Measurements from ENCODE around the gene METTL25. TPM values are rescaled to one million over a fixed set of nuclear protein-coding genes. Genes with fewer than 3 reads are reported as not detected.

The METTL25 gene
- total RNA-seq, 1 donor from 2014 or later, result 11.9 TPM

GRCh38 chr12:82414044-82414443 lies 55.7 kb downstream of the METTL25 start:
- no peak for TF ChIP-seq CTCF (IDR thresholded peaks at IDR 0.05; ENCODE audit: unreplicated experiment)
- peaks cover 12% of the 10 kb centered on the region for H3K4me1 Mint-ChIP-seq
- DNase-seq (ENCODE audit: low spot score in 2 of 2, unreplicated experiment in 2 of 2), result no peak
- no peaks in the 10 kb centered on the region for H3K36me3 Mint-ChIP-seq
- H3K9me3 Mint-ChIP-seq, result no peaks in the 10 kb centered on the region
- no peak overlapping the region for H3K27ac Mint-ChIP-seq
- H3K27me3 Mint-ChIP-seq (ENCODE audit: low read depth), result no peaks in the 10 kb centered on the region
- H3K4me3 Mint-ChIP-seq, result no peak overlapping the region

DNA sequence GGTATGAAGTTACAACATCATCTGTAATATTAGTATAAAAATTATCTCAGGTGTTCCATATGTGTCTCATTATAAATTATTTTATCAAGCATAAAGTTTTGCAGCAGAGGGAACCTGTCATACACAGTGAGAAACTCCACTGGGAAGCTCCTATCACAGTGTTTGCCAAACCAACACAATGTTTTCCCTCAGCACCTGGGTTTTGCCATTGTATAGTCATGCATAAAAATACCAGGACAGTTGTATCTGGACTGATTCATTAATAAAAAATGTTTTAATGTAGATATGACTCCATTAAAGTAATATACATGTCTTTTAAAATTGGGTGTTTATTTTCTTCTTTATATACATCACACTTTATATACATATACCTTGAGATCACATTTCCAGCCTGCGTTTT lies 56.6 kb downstream of the METTL25 start:
- Mint-ChIP-seq H3K36me3 (peaks cover 4% of the 10 kb centered on the region), H3K27ac (no peak overlapping the region), H3K4me3 (no peak overlapping the region), H3K27me3 (ENCODE audit: low read depth) (no peaks in the 10 kb centered on the region), H3K9me3 (peaks cover 7% of the 10 kb centered on the region), H3K4me1 (peaks cover 12% of the 10 kb centered on the region)
- DNase-seq (ENCODE audit: low spot score in 2 of 2, unreplicated experiment in 2 of 2), result no peak
- no peak for TF ChIP-seq CTCF (IDR thresholded peaks at IDR 0.05; ENCODE audit: unreplicated experiment)

- H3K27ac Mint-ChIP-seq, result peak overlapping the region; percentile 50
- peaks cover 12% of the 10 kb centered on the region for H3K9me3 Mint-ChIP-seq
- no peak for DNase-seq (ENCODE audit: low spot score in 2 of 2, unreplicated experiment in 2 of 2)
- H3K36me3 Mint-ChIP-seq, result peaks cover 8% of the 10 kb centered on the region
- no peaks in the 10 kb centered on the region for H3K27me3 Mint-ChIP-seq (ENCODE audit: low read depth)
- no peak for TF ChIP-seq CTCF (IDR thresholded peaks at IDR 0.05; ENCODE audit: unreplicated experiment)
- peaks cover 12% of the 10 kb centered on the region for H3K4me1 Mint-ChIP-seq
- no peak overlapping the region for H3K4me3 Mint-ChIP-seq
Measured at GRCh38 chr12:82415402-82415801, 57.1 kb downstream of the METTL25 start.

GRCh38 chr12:82425241-82425640 lies 66.9 kb downstream of the METTL25 start:
- Mint-ChIP-seq H3K27me3 (ENCODE audit: low read depth) (no peaks in the 10 kb centered on the region), H3K4me3 (no peak overlapping the region), H3K36me3 (peaks cover 11% of the 10 kb centered on the region), H3K9me3 (peaks cover 27% of the 10 kb centered on the region), H3K4me1 (peaks cover 2% of the 10 kb centered on the region), H3K27ac (no peak overlapping the region)
- no peak for DNase-seq (ENCODE audit: low spot score in 2 of 2, unreplicated experiment in 2 of 2)
- TF ChIP-seq CTCF (IDR thresholded peaks at IDR 0.05; ENCODE audit: unreplicated experiment), result no peak

GRCh38 chr12:82426081-82426480 lies 67.8 kb downstream of the METTL25 start:
- Mint-ChIP-seq H3K9me3 (peaks cover 20% of the 10 kb centered on the region), H3K4me3 (no peak overlapping the region), H3K27me3 (ENCODE audit: low read depth) (no peaks in the 10 kb centered on the region), H3K27ac (no peak overlapping the region), H3K4me1 (peaks cover 2% of the 10 kb centered on the region), H3K36me3 (peaks cover 4% of the 10 kb centered on the region)
- no peak for DNase-seq (ENCODE audit: low spot score in 2 of 2, unreplicated experiment in 2 of 2)
- TF ChIP-seq CTCF (IDR thresholded peaks at IDR 0.05; ENCODE audit: unreplicated experiment), result no peak

GRCh38 chr12:82426586-82426985 lies 68.3 kb downstream of the METTL25 start:
- H3K27ac Mint-ChIP-seq, result no peak overlapping the region
- H3K36me3 Mint-ChIP-seq, result peaks cover under 1% of the 10 kb centered on the region
- no peak for DNase-seq (ENCODE audit: low spot score in 2 of 2, unreplicated experiment in 2 of 2)
- no peaks in the 10 kb centered on the region for H3K27me3 Mint-ChIP-seq (ENCODE audit: low read depth)
- no peak for TF ChIP-seq CTCF (IDR thresholded peaks at IDR 0.05; ENCODE audit: unreplicated experiment)
- H3K9me3 Mint-ChIP-seq, result peaks cover 15% of the 10 kb centered on the region
- peaks cover 2% of the 10 kb centered on the region for H3K4me1 Mint-ChIP-seq
- H3K4me3 Mint-ChIP-seq, result no peak overlapping the region

Measured in mesothelial cell of epicardium (in vitro differentiated cells).